SK-MEL-5 (cell line): ENCODE results near the gene GRM4. TPM values are rescaled to one million over a fixed set of nuclear protein-coding genes. Genes with fewer than 3 reads are reported as not detected.

Experiments
- DNase-seq: peaks from one replicate; pipeline ENCODE4 v3.0.0-alpha.2; 2016; ENCODE audit warnings: low read depth, low spot score
- in situ Hi-C: cut with HindIII; loops from 2 replicates; pipeline ENCODE4 v1.10.0; 2016; ENCODE audit warnings: low sequenced_read_pairs, high pct_unique_total_duplicates, low pct_unique_long_range_greater_than_20kb
- small RNA-seq, 2 experiments: library from RNA; depleted of rRNA; stranded (forward); fragments of <200 nt; gene quantifications; one replicate each; pipeline ENCODE3, GENCODE V24; 2014
- total RNA-seq: library from RNA; depleted of rRNA; stranded (reverse); fragments of >200 nt; shearing (Covaris generic); gene quantifications from 2 replicates; pipeline ENCODE4 v1.2.3, GENCODE V29; 2014; rRNA removed

The GRM4 gene
- total RNA-seq, 1 experiment from 2014 or later: not detected

DNA sequence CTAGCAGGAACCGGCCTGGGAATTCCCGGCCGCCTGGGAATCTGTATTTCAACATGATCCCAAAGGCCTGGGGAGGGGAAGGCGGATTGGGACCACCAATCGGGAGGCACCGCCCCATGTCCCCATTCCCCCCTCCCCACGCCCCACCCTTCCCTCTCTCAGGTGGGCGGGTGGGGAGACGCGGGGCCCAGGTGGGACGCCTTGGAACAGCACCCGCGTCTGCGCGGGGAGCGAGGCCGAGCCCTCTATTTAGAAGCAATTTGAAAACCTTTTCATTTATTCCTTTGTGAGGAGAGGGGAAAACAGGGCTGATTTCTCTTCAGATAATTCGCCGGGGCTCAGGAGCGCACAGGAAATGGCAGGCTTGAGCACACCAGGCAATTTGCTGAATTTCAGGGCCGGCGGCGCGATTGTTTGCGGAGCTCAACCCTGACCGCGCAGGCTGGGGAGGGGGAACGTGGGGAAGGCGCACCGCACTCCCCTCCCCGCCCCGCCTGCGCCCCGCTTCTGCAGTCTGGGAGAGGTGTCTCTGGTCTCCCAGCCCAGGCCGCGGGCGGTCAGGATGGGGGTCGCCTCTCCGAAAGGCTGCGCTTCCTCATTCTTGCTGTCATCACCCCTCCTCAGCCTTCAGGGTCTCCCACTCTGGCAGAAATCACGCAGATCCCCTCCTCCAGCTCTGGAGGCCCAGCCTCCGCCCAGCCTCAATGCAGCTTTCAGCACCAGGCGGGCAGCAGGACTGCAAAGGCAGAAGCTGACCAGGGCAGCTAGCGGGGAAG, 170.0 kb downstream of the GRM4 start:
- in situ Hi-C loops: no loop called here

GRCh38 chr6:33974471-33974870, 171.4 kb downstream of the GRM4 start:
- DNase-seq: no peak

More for the DNA sequence above, 170.0 kb downstream of the GRM4 start:
- no peak for DNase-seq

GRCh38 chr6:33974030-33974429, 171.9 kb downstream of the GRM4 start:
- in situ Hi-C loops: no loop called here
- DNase-seq: no peak

More at GRCh38 chr6:33974471-33974870, 171.4 kb downstream of the GRM4 start:
- in situ Hi-C loops: no loop called here

- in situ Hi-C loops: no loop called here
- DNase-seq: no peak
These were observed 174.3 kb downstream of the GRM4 start for GRCh38 chr6:33971580-33971979.

Small RNAs within 50 kb of the gene (small RNA-seq; reads per million reads assigned to genes)
- 0.10 reads per million in 2 experiments for gene MIR1275

Other genes with a start within 250 kb of the GRM4 start
- 129 and 131 TPM in 2 replicates for gene HMGA1, start 90.8 kb upstream of the GRM4 start, total RNA-seq
- 63.5 and 66.6 TPM in 2 replicates for gene SMIM29, start 102.9 kb upstream of the GRM4 start, total RNA-seq
- 32.0 and 34.6 TPM in 2 replicates for gene NUDT3, start 246.6 kb upstream of the GRM4 start, total RNA-seq